ENCODE results near the gene ZNF396.

Gene ZNF396

GRCh38 chr18:35376393-35376741 lies 770 bp downstream of the ZNF396 start:
- peaks cover 5% of the 10 kb centered on the region for H3K4me1 Mint-ChIP-seq
- no peak for DNase-seq (ENCODE audit: low spot score in 2 of 2)
- peaks cover 6% of the 10 kb centered on the region for H3K36me3 Mint-ChIP-seq (ENCODE audit: insufficient read depth)
- ATAC-seq (replicated peaks; ENCODE audit: extremely low read depth, poor library complexity, severe bottlenecking) = peak; percentile 39
- peak overlapping the region; percentile 85 for H3K4me3 Mint-ChIP-seq
- no peaks in the 10 kb centered on the region for H3K9me3 Mint-ChIP-seq
- H3K27ac Mint-ChIP-seq (ENCODE audit: low read depth) = peak overlapping the region; percentile 76
- no peaks in the 10 kb centered on the region for H3K27me3 Mint-ChIP-seq

GRCh38 chr18:35374708-35375107 lies 2.4 kb downstream of the ZNF396 start:
- Mint-ChIP-seq H3K4me3 (no peak overlapping the region), H3K4me1 (peaks cover 5% of the 10 kb centered on the region), H3K9me3 (no peaks in the 10 kb centered on the region), H3K36me3 (ENCODE audit: insufficient read depth) (peaks cover 4% of the 10 kb centered on the region), H3K27ac (ENCODE audit: low read depth) (no peak overlapping the region), H3K27me3 (no peaks in the 10 kb centered on the region)
- DNase-seq (ENCODE audit: low spot score in 2 of 2) = no peak
- ATAC-seq (replicated peaks; ENCODE audit: extremely low read depth, poor library complexity, severe bottlenecking) = no peak

GRCh38 chr18:35371412-35372195 lies 5.5 kb downstream of the ZNF396 start:
- Mint-ChIP-seq H3K9me3 (no peaks in the 10 kb centered on the region), H3K27me3 (no peaks in the 10 kb centered on the region), H3K36me3 (ENCODE audit: insufficient read depth) (peaks cover 4% of the 10 kb centered on the region), H3K4me3 (no peak overlapping the region), H3K27ac (ENCODE audit: low read depth) (no peak overlapping the region), H3K4me1 (peaks cover 5% of the 10 kb centered on the region)
- ATAC-seq (replicated peaks; ENCODE audit: extremely low read depth, poor library complexity, severe bottlenecking) (no peak), DNase-seq (ENCODE audit: low spot score in 2 of 2) (no peak)

GRCh38 chr18:35369126-35369525 lies 8.0 kb downstream of the ZNF396 start:
- Mint-ChIP-seq H3K27ac (ENCODE audit: low read depth) (no peak overlapping the region), H3K4me3 (no peak overlapping the region), H3K27me3 (no peaks in the 10 kb centered on the region), H3K9me3 (no peaks in the 10 kb centered on the region), H3K36me3 (ENCODE audit: insufficient read depth) (no peaks in the 10 kb centered on the region), H3K4me1 (no peaks in the 10 kb centered on the region)
- no peak for ATAC-seq (replicated peaks; ENCODE audit: extremely low read depth, poor library complexity, severe bottlenecking)
- no peak for DNase-seq (ENCODE audit: low spot score in 2 of 2)

- Mint-ChIP-seq H3K9me3 (no peaks in the 10 kb centered on the region), H3K27me3 (no peaks in the 10 kb centered on the region), H3K4me3 (no peak overlapping the region), H3K27ac (ENCODE audit: low read depth) (no peak overlapping the region), H3K4me1 (no peaks in the 10 kb centered on the region), H3K36me3 (ENCODE audit: insufficient read depth) (no peaks in the 10 kb centered on the region)
- DNase-seq (ENCODE audit: low spot score in 2 of 2) (no peak), ATAC-seq (replicated peaks; ENCODE audit: extremely low read depth, poor library complexity, severe bottlenecking) (no peak)
These were observed 8.5 kb downstream of the ZNF396 start for GRCh38 chr18:35368595-35368994.

- no peaks in the 10 kb centered on the region for H3K9me3 Mint-ChIP-seq
- no peaks in the 10 kb centered on the region for H3K4me1 Mint-ChIP-seq
- ATAC-seq (replicated peaks; ENCODE audit: extremely low read depth, poor library complexity, severe bottlenecking) (no peak), DNase-seq (ENCODE audit: low spot score in 2 of 2) (no peak)
- H3K36me3 Mint-ChIP-seq (ENCODE audit: insufficient read depth) = no peaks in the 10 kb centered on the region
- no peak overlapping the region for H3K27ac Mint-ChIP-seq (ENCODE audit: low read depth)
- H3K4me3 Mint-ChIP-seq = no peak overlapping the region
- no peaks in the 10 kb centered on the region for H3K27me3 Mint-ChIP-seq
These were observed 14.6 kb downstream of the ZNF396 start for GRCh38 chr18:35362531-35362930.

- Mint-ChIP-seq H3K4me3 (no peak overlapping the region), H3K4me1 (no peaks in the 10 kb centered on the region), H3K27me3 (no peaks in the 10 kb centered on the region), H3K27ac (ENCODE audit: low read depth) (no peak overlapping the region), H3K36me3 (ENCODE audit: insufficient read depth) (no peaks in the 10 kb centered on the region), H3K9me3 (no peaks in the 10 kb centered on the region)
- DNase-seq (ENCODE audit: low spot score in 2 of 2) (no peak), ATAC-seq (replicated peaks; ENCODE audit: extremely low read depth, poor library complexity, severe bottlenecking) (no peak)
These were observed 15.4 kb downstream of the ZNF396 start for GRCh38 chr18:35361570-35362321.

GRCh38 chr18:35355140-35355618 lies 22.0 kb downstream of the ZNF396 start:
- Mint-ChIP-seq H3K27ac (ENCODE audit: low read depth) (no peak overlapping the region), H3K27me3 (no peaks in the 10 kb centered on the region), H3K9me3 (peaks cover 8% of the 10 kb centered on the region), H3K36me3 (ENCODE audit: insufficient read depth) (no peaks in the 10 kb centered on the region), H3K4me3 (no peak overlapping the region), H3K4me1 (no peaks in the 10 kb centered on the region)
- ATAC-seq (replicated peaks; ENCODE audit: extremely low read depth, poor library complexity, severe bottlenecking) (peak; percentile 75), DNase-seq (ENCODE audit: low spot score in 2 of 2) (peak; percentile 35 to 39)

- Mint-ChIP-seq H3K9me3 (peaks cover 8% of the 10 kb centered on the region), H3K27me3 (no peaks in the 10 kb centered on the region), H3K4me3 (no peak overlapping the region), H3K27ac (ENCODE audit: low read depth) (no peak overlapping the region), H3K36me3 (ENCODE audit: insufficient read depth) (no peaks in the 10 kb centered on the region), H3K4me1 (no peaks in the 10 kb centered on the region)
- no peak for ATAC-seq (replicated peaks; ENCODE audit: extremely low read depth, poor library complexity, severe bottlenecking)
- no peak for DNase-seq (ENCODE audit: low spot score in 2 of 2)
These were observed 24.4 kb downstream of the ZNF396 start for GRCh38 chr18:35352778-35353177.

- no peak for DNase-seq (ENCODE audit: low spot score in 2 of 2)
- H3K9me3 Mint-ChIP-seq = peaks cover 8% of the 10 kb centered on the region
- H3K27ac Mint-ChIP-seq (ENCODE audit: low read depth) = no peak overlapping the region
- H3K36me3 Mint-ChIP-seq (ENCODE audit: insufficient read depth) = no peaks in the 10 kb centered on the region
- no peaks in the 10 kb centered on the region for H3K4me1 Mint-ChIP-seq
- H3K4me3 Mint-ChIP-seq = no peak overlapping the region
- no peaks in the 10 kb centered on the region for H3K27me3 Mint-ChIP-seq
- no peak for ATAC-seq (replicated peaks; ENCODE audit: extremely low read depth, poor library complexity, severe bottlenecking)
These were observed 24.9 kb downstream of the ZNF396 start for GRCh38 chr18:35352283-35352682.

- peaks cover 8% of the 10 kb centered on the region for H3K9me3 Mint-ChIP-seq
- ATAC-seq (replicated peaks; ENCODE audit: extremely low read depth, poor library complexity, severe bottlenecking) (no peak), DNase-seq (ENCODE audit: low spot score in 2 of 2) (no peak)
- peaks cover 16% of the 10 kb centered on the region for H3K36me3 Mint-ChIP-seq (ENCODE audit: insufficient read depth)
- H3K27me3 Mint-ChIP-seq = no peaks in the 10 kb centered on the region
- H3K4me3 Mint-ChIP-seq = no peak overlapping the region
- peaks cover 15% of the 10 kb centered on the region for H3K4me1 Mint-ChIP-seq
- no peak overlapping the region for H3K27ac Mint-ChIP-seq (ENCODE audit: low read depth)
These were observed 29.1 kb downstream of the ZNF396 start for GRCh38 chr18:35348001-35348400.

- Mint-ChIP-seq H3K27me3 (no peaks in the 10 kb centered on the region), H3K27ac (ENCODE audit: low read depth) (peak overlapping the region; percentile 96), H3K36me3 (ENCODE audit: insufficient read depth) (peaks cover 18% of the 10 kb centered on the region), H3K4me3 (peak overlapping the region; percentile 97), H3K9me3 (no peaks in the 10 kb centered on the region), H3K4me1 (peaks cover 24% of the 10 kb centered on the region)
- DNase-seq (ENCODE audit: low spot score in 2 of 2) = no peak
- no peak for ATAC-seq (replicated peaks; ENCODE audit: extremely low read depth, poor library complexity, severe bottlenecking)
These were observed 31.2 kb downstream of the ZNF396 start for GRCh38 chr18:35345950-35346349.

GRCh38 chr18:35345460-35345921 lies 31.6 kb downstream of the ZNF396 start:
- Mint-ChIP-seq H3K9me3 (no peaks in the 10 kb centered on the region), H3K4me1 (peaks cover 24% of the 10 kb centered on the region), H3K4me3 (peak overlapping the region; percentile 97), H3K27me3 (no peaks in the 10 kb centered on the region), H3K27ac (ENCODE audit: low read depth) (peak overlapping the region; percentile 96), H3K36me3 (ENCODE audit: insufficient read depth) (peaks cover 20% of the 10 kb centered on the region)
- ATAC-seq (replicated peaks; ENCODE audit: extremely low read depth, poor library complexity, severe bottlenecking) (no peak), DNase-seq (ENCODE audit: low spot score in 2 of 2) (no peak)

All from central memory CD8-positive, alpha-beta T cell (primary cell).